ENCODE data around the gene IL16. TPM values are rescaled to one million over a fixed set of nuclear protein-coding genes. Genes with fewer than 3 reads are reported as not detected.

IL16 gene
- total RNA-seq, 1 donor from 2014 or later = 34.6 TPM

- ATAC-seq = no peak
- H3K4me3 ChIP-seq = no peak overlapping the region
These were observed 31.0 kb downstream of the IL16 start for GRCh38 chr15:81227716-81228115.

GRCh38 chr15:81229586-81229985 is 32.9 kb downstream of the IL16 start:
- Histone ChIP-seq H3K27ac (peak overlapping the region; percentile 53), H3K9me3 (no peaks in the 10 kb centered on the region), H3K4me3 (no peak overlapping the region), H3K36me3 (no peaks in the 10 kb centered on the region), H3K27me3 (ENCODE audit: low read depth) (no peaks in the 10 kb centered on the region), H3K4me1 (peaks cover 20% of the 10 kb centered on the region)
- TF ChIP-seq CTCF (IDR thresholded peaks at IDR 0.05) = no peak
- ATAC-seq (peak; percentile 75 to 79), DNase-seq (no peak)
- intact Hi-C loops (cut with DNase I) = no loop called here

More at GRCh38 chr15:81227716-81228115, 31.0 kb downstream of the IL16 start:
- Histone ChIP-seq H3K36me3 (no peaks in the 10 kb centered on the region), H3K9me3 (no peaks in the 10 kb centered on the region), H3K27me3 (ENCODE audit: low read depth) (no peaks in the 10 kb centered on the region), H3K4me1 (peaks cover 29% of the 10 kb centered on the region), H3K27ac (no peak overlapping the region)
- no peak for TF ChIP-seq CTCF (IDR thresholded peaks at IDR 0.05)
- intact Hi-C loops (cut with DNase I) = no loop called here
- no peak for DNase-seq

- H3K27me3 ChIP-seq (ENCODE audit: low read depth) = no peaks in the 10 kb centered on the region
- DNase-seq (no peak), ATAC-seq (no peak)
- intact Hi-C loops (cut with DNase I) = no loop called here
- H3K36me3 ChIP-seq = no peaks in the 10 kb centered on the region
- TF ChIP-seq CTCF (IDR thresholded peaks at IDR 0.05) = no peak
- H3K4me3 ChIP-seq = no peak overlapping the region
- peaks cover 2% of the 10 kb centered on the region for H3K4me1 ChIP-seq
- H3K9me3 ChIP-seq = no peaks in the 10 kb centered on the region
- H3K27ac ChIP-seq = peak overlapping the region; percentile 27
These were observed 38.8 kb downstream of the IL16 start for GRCh38 chr15:81235276-81236123.

- H3K27me3 ChIP-seq (ENCODE audit: low read depth) = no peaks in the 10 kb centered on the region
- H3K4me3 ChIP-seq = no peak overlapping the region
- no peak for DNase-seq
- H3K9me3 ChIP-seq = peaks cover 6% of the 10 kb centered on the region
- no peaks in the 10 kb centered on the region for H3K36me3 ChIP-seq
- H3K27ac ChIP-seq = no peak overlapping the region
- ATAC-seq = no peak
- intact Hi-C loops (cut with DNase I) = no loop called here
- no peak for TF ChIP-seq CTCF (IDR thresholded peaks at IDR 0.05)
- no peaks in the 10 kb centered on the region for H3K4me1 ChIP-seq
These were observed 42.5 kb downstream of the IL16 start for GRCh38 chr15:81239190-81239589.

- Histone ChIP-seq H3K36me3 (no peaks in the 10 kb centered on the region), H3K27ac (no peak overlapping the region), H3K27me3 (ENCODE audit: low read depth) (no peaks in the 10 kb centered on the region), H3K4me1 (no peaks in the 10 kb centered on the region), H3K4me3 (no peak overlapping the region), H3K9me3 (peaks cover 6% of the 10 kb centered on the region)
- DNase-seq (no peak), ATAC-seq (no peak)
- intact Hi-C loops (cut with DNase I) = no loop called here
- no peak for TF ChIP-seq CTCF (IDR thresholded peaks at IDR 0.05)
These were observed 46.1 kb downstream of the IL16 start for GRCh38 chr15:81242778-81243177.

All from lower lobe of right lung (tissue), 2 donors.